Choroid plexus epithelial cell (primary cell): ENCODE data around the gene RSPH10B2.
"Not testable (repeated sequence)": the region's sequence is repeated elsewhere in the genome, so short reads cannot be mapped to it uniquely, and the experiment has no call there.

Experiments
- DNase-seq: peaks from one replicate; pipeline ENCODE4 v3.0.0-alpha.2; 2010; ENCODE audit warnings: low read depth
- H3K4me3 ChIP-seq: 2 replicates; pipeline ENCODE4 v1.5.1; 2011; ENCODE audit warnings: low read depth, mild to moderate bottlenecking, control low read depth, low read length, moderate library complexity
- CTCF ChIP-seq: conservative IDR thresholded peaks from 2 replicates; pipeline ENCODE4 v1.5.1; 2011; ENCODE audit warnings: low read depth, mild to moderate bottlenecking, control low read depth, inconsistent platforms, low read length, moderate library complexity

RSPH10B2 gene

DNA sequence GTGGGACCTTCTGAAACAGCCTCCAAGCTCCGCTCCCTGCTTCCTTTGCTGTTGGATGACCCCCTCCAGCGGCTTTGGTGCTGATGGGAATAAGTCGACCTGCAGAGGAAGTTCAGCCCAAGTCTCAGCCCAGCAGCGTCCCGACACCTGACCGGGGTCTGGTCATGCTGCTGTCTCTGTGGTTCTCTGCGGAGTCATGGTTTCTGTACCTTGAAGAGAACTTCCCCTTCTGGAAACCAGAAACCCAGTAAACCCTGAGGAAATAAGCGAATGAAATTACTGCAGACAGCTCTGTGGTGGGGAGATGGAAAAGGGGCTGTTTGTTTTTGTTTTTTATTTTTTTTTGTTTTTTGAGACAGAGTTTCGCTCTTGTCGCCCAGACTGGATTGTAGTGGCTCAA is 28.9 kb upstream of the RSPH10B2 start:
- TF ChIP-seq CTCF: no peak
- no peak overlapping the region for H3K4me3 ChIP-seq
- no peak for DNase-seq

DNA sequence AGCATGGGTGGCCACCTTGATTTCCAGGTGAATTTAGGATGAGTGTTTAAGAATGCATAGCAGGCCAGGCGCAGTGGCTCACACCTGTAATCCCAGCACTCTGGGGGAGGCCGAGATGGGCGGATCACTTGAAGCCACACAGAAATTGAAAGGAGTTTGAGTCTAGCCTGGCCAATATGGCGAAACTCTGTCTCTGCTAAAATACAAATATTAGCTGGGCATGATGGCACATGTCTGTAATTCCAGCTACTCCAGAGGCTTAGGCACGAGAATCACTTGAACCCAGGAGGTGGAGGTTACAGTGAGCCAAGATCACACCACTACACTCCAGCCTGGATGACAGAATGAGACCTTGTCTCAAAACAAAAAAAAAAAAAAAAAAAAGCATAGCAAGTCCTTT is 27.6 kb upstream of the RSPH10B2 start:
- not testable (repeated sequence) for DNase-seq, H3K4me3 ChIP-seq

GRCh38 chr7:6727663-6728062 is 26.2 kb upstream of the RSPH10B2 start:
- no peak overlapping the region for H3K4me3 ChIP-seq
- DNase-seq: no peak
- TF ChIP-seq CTCF: no peak

DNA sequence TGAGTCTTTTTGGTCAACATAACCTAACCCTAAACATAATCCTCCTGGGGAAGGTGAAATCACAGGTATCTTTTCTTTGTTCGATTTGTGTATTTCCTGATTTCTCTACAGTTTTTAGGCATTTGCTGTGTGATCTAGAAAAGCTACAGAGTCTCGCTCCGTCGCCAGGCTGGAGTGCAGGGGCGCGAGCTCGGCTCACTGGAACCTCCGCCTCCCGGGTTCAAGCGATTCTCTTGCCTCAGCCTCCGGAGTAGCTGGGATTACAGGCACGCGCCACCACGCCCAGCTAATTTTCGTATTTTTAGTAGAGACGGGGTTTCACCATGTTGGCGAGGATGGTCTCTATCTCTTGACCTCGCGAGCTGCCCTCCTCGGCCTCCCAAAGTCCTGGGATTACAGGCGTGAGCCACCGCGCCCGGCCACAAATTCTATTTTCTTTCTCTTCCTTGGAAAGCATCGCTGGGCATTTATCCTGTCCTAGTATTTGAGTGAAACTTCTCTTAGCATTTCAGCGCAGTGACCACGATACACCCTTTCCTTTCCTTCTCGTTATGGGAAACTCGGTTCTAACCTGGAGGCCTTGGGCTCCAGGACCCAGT is 24.9 kb upstream of the RSPH10B2 start:
- not testable (repeated sequence) for DNase-seq

DNA sequence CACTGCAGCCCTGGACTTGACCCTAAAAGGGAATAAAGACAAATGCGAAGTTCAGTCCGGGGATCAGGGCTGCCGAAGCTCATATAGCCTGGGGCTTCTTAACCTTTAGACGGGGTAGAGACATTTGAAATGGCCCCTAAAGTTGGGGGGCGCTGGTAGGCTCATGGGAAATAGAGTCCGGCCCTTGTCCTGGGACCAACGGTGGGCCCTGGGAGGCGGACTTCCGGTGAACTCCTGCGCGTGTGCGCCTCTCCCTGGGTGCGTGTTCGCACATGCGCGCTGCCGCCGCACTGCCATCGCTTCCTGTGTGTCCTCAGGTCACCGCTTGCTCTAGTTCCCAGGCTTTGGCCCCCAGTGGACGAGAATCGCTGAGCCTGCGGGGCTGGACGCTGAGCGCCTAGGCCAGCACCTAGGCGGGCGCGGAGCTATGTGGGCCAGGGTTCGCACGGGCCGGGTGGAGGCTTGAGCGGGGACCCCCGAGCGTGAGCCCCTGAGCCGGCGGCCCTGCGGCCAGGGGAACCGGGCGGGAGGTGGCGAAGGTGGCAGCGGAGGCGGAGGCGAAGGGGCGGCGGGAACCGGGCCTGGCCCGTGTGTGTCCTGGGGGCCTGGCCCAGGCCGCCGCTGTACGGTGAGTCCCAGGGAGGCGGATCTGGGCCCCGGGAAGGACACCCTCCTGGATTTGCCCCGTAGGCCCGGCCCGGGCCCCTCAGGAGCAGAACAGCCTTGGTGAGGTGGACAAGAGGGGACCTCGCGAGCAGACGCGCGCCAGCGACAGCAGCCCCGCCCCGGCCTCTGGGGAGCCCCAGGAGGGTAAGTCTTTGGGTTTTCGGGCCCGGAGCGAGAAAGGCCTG is 24.2 kb upstream of the RSPH10B2 start:
- no peak for TF ChIP-seq CTCF

More for the DNA sequence above, 24.9 kb upstream of the RSPH10B2 start:
- H3K4me3 ChIP-seq: peak overlapping the region; percentile 95

GRCh38 chr7:6730343-6730633 is 23.6 kb upstream of the RSPH10B2 start:
- peak overlapping the region; percentile 95 for H3K4me3 ChIP-seq
- no peak for TF ChIP-seq CTCF
- DNase-seq: peak; percentile 42

More for the DNA sequence above, 24.2 kb upstream of the RSPH10B2 start:
- peak; percentile 96 for DNase-seq
- peak overlapping the region; percentile 95 for H3K4me3 ChIP-seq

- not testable (repeated sequence) for H3K4me3 ChIP-seq, DNase-seq
Observed at GRCh38 chr7:6738415-6738814, 15.5 kb upstream of the RSPH10B2 start.

DNA sequence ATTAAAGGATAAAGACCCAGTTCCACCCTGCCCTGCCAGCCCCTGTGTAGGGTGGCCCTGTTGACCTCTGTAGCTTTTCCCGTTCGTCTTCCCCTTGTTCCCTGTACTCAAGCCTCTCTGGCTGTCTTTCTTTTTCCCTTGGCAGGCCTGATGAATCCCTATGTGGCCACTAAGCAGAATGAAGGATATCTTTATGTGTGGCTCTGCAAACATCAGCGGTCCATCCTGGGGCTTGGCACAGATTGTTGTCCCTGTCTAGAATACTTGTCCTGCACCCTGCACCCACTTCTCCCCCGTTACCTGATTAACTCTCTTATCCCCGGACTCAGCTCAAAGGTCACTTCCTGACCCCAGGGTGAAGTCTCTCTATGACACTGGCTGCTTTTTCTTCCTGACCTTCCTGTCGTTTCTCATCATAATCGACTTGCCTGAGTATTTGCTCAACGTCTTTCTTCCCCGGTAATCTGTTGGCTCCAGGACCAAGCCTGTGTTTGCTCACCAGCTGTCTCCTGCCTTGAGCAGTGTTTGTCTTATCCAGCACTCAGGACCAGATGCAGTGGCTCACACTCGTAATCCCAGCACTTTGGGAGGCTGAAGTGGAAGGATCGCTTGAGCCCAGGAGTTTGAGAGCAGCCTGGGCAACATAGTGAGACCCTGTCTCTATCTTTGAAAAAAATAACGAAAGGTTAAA is 9.3 kb upstream of the RSPH10B2 start:
- H3K4me3 ChIP-seq, DNase-seq: not testable (repeated sequence)

DNA sequence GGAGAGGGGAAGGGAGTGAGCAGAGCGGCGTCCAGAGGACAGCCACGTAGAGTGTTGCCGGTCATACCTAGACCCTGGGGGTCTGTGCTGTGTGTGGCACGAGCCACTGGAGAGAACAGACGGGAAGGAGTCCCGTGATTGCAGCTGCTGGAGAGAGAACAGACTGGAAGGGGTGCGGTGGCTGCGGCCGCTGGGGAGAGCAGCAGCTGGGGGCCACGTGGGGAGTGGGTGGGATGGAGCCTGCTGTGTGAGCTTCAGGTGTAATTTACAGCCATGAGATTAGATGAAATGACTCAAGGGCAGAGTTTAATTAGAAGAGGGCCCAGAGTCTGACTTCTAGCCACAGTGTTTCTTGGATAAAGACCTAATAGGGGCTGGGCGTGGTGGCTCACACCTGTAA is 4.6 kb upstream of the RSPH10B2 start:
- H3K4me3 ChIP-seq, DNase-seq: not testable (repeated sequence)

GRCh38 chr7:6750173-6750572 is 3.7 kb upstream of the RSPH10B2 start:
- DNase-seq, H3K4me3 ChIP-seq: not testable (repeated sequence)

- not testable (repeated sequence) for DNase-seq, H3K4me3 ChIP-seq
Observed at GRCh38 chr7:6761186-6761585, 7.3 kb downstream of the RSPH10B2 start.

DNA sequence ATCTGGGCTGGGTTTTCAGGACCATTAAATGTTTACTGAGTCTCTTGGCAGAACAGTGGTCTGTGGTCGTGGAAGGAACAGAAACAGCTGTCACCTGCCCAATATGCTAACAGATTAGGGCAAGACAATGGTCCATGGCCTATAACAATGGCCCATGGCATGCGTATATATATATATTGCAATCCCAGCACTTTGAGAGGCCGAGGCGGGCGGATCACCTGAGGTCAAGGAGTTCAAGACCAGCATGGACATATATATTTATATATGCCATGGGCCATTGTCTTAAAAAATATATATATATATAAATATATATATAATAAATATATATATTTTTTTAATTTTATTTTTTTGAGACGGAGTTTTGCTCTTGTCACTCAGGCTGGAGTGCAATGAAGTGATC is 27.7 kb downstream of the RSPH10B2 start:
- DNase-seq, H3K4me3 ChIP-seq: not testable (repeated sequence)

- not testable (repeated sequence) for DNase-seq, H3K4me3 ChIP-seq
Observed at GRCh38 chr7:6789353-6789752, 35.5 kb downstream of the RSPH10B2 start.
